Hematopoietic multipotent progenitor cell treated with erythropoietin and hydrocortisone succinate and interleukin-3 and kit ligand, for 15 days (in vitro differentiated cells): Measurements from ENCODE around the gene LINGO1.

Experiments
- DNase-seq: peaks from one replicate; pipeline ENCODE4 v3.0.0-alpha.2; 2015; ENCODE audit warnings: low spot score

The LINGO1 gene

GRCh38 chr15:77615472-77615871, 17.2 kb downstream of the LINGO1 start:
- DNase-seq: no peak

- DNase-seq: no peak
Observed at GRCh38 chr15:77614251-77614806, 18.4 kb downstream of the LINGO1 start.

- no peak for DNase-seq
Observed at GRCh38 chr15:77613814-77614213, 18.9 kb downstream of the LINGO1 start.

GRCh38 chr15:77612958-77613601, 19.6 kb downstream of the LINGO1 start:
- DNase-seq: no peak

DNA sequence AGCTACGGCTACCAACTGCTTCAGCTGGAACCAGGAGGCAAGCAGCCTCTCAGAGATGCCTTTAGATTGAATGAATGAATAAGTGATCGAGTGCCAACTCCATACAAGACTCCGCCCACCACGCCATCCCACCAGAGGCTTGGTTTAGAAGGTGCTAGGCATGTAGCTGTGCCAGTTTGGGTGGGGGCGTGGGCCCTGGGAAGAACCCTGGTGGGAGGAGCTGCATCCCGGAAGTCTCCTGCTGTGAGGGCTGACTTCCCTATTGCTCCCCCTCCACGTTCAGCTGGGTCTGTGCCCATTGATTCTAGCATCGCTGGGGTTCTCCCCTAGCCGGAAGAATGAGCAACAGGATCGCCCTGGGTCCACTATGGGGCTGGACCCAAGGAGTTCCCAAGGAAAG, 20.9 kb downstream of the LINGO1 start:
- DNase-seq: no peak

- no peak for DNase-seq
Observed at GRCh38 chr15:77610731-77611130, 22.0 kb downstream of the LINGO1 start.

GRCh38 chr15:77609558-77609957, 23.2 kb downstream of the LINGO1 start:
- DNase-seq: no peak

DNA sequence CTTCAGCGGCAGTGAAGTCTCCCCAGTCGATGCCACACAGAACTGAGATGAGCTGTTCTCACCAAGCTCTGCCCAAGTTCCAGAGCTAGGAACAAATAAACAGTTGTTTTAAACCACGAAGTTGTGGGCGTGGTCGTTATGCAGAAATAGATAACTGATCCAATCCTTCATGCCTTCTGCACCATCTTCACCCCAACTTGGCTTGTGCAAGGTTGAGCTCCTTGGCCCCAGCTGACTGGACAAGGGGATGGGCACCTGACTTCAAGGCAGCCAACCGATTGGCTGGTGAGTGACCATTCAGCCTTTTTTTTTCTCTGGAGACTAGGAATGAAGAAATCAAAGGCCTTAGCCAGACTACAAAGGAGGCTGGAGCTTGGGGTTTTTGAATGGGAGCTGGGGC, 23.9 kb downstream of the LINGO1 start:
- no peak for DNase-seq

- no peak for DNase-seq
Observed at GRCh38 chr15:77607894-77608261, 24.8 kb downstream of the LINGO1 start.

DNA sequence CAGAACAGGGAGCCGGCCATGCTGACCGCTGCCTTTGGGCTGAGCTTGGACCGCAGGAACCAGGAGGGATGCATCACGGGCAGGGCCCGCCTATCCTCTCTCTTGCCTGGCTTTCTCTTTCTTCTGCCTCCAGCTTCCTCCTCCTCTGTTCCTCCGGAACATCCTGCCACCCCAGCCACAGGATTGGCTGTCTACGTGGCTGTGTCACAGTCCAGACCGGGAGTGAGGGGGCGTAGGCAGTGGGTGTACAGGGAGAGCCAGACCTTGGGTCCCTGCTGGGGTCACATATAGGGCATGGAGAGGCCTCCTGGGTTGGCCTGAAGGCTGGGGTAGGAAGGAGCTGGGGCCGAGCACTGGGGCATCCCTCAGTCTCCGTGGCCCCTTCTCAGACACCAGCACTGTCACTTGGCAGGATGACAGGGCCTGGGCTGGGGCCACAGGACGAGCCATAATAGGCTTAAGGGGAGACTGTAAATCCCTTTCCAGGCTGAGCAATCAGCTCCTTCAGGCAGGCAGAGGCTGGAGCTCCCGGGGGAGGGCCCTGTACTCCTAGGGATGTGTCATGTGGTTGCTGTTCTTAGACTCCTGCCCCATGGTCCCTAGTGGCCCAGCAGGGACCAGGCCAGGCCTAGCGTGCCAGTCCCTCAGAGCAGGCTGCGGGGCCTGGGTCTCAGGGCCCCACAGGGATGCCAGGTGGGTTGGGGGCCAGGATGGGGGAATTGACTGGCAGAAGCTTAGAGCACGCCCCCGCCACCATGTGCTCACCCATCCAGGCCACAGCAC, 25.4 kb downstream of the LINGO1 start:
- no peak for DNase-seq

- no peak for DNase-seq
Observed at GRCh38 chr15:77606142-77607034, 26.3 kb downstream of the LINGO1 start.

DNA sequence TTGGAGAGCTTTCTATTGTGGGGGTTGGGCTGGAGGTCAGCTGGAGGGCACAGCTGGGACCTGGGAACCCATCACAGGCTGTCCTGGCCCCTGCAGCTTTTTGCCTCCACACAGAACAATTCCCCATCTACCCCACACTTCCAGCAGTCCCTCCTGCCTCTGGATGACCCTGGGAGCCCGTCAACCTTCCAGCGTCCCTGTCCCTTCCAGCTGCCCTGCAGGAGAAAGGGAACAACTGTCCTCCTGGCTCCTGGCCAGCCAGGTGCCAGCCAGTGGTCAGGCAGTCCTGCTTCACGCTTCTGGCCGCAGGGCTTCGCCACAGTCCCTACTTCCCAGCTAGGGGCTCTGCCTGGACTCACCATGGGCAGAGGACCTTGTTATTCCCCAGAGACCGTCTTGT, 27.2 kb downstream of the LINGO1 start:
- DNase-seq: no peak

DNA sequence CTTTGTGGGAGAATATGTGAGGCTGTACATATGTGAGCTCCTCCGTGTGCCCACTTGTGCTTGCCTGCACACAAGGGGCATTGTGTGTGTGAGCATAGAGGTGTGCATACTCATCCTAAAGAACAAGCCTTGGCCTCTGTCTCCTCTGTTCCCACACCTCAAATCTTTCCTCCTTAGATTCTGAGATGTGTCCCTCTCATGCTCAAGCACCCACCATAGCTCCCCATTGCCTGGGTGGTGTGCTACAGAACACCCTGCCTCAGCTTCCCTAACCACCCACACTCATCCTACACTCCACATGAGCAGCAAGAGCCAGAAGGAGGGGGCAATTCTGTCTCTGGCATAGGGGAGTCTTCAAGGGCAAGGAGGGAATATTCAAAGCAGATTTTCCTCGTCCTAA, 27.7 kb downstream of the LINGO1 start:
- no peak for DNase-seq

- no peak for DNase-seq
Observed at GRCh38 chr15:77603611-77604336, 28.9 kb downstream of the LINGO1 start.

DNA sequence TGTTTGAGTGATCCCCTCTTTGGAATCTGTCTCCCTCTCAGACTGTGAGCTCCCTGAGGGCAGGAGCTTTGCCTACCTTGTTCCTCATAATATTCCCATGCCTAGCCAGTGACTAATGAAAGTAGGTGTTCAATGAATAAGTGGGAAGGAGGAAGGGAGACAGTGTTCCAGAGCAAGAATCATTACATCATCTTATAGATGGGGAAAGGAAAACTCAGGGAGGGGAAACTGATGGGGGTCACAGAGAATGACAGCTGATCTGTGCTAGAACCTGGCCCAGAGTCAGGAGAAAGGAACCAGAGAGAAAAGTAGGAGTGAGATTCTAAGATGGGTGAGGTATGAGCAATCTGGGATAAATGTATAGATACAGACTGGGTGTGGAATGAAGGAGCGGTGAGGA, 29.9 kb downstream of the LINGO1 start:
- DNase-seq: no peak

DNA sequence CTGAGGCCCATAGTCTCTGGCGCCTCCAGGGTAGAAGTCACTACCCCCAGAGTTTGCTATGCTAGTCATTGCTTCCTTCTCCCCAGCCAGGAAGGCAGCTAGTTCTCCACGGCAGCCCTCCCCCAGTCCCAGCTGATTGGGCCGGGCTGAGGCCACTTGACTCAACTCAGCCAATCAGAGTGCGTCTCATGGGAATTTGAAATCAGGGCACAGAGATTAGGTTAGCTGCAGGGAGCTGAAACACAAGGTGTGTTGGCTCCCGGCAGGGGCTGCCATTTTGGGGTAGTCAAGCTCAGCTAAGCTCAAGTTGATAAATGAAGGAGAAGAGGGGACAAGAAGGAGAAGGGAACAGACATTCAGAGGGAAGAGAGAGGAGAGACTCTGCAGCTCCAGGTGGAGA, 32.8 kb downstream of the LINGO1 start:
- DNase-seq: no peak

DNA sequence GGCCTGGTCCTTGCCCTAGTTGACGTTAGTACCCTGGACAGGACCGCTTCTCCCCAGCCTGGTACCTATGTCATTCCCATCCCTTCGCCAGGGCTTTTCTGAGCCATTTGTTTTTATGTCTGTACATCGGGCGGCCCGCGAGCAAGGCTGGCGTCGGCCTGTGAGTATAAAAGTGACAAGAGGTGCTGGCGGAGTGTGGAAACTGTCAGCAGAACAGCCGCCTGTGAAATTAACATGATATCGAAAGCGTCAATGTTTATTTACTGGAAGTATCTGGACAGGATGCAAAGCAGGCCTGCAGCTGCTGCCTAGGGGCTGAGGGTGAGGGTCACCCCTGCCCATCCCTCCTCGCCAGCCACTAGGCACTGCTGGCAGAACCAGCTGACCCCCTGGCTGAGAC, 33.4 kb downstream of the LINGO1 start:
- no peak for DNase-seq

GRCh38 chr15:77598644-77599043, 34.1 kb downstream of the LINGO1 start:
- no peak for DNase-seq

GRCh38 chr15:77597804-77598453, 34.8 kb downstream of the LINGO1 start:
- DNase-seq: no peak

- DNase-seq: no peak
Observed at GRCh38 chr15:77596821-77597803, 35.6 kb downstream of the LINGO1 start.
